Muscle of leg (tissue), 11 donors: Measurements from ENCODE around the gene TRAF3. TPM values are rescaled to one million over a fixed set of nuclear protein-coding genes. Genes with fewer than 3 reads are reported as not detected.
"Not testable (repeated sequence)": the region's sequence is repeated elsewhere in the genome, so short reads cannot be mapped to it uniquely, and the experiment has no call there.

Source experiments
- DNase-seq: peaks from one replicate; pipeline ENCODE4 v3.0.0; 2013
- H3K27ac ChIP-seq: one replicate; pipeline ENCODE4 v1.5.1; 2013; ENCODE audit warnings: mild to moderate bottlenecking, low read length, control low read depth
- H3K27me3 ChIP-seq: one replicate; pipeline ENCODE4 v1.6.1; 2013; ENCODE audit warnings: low read length; ENCODE audit not compliant: control insufficient read depth, insufficient read depth
- H3K36me3 ChIP-seq: one replicate; pipeline ENCODE4 v1.6.1; 2013; ENCODE audit warnings: low read length; ENCODE audit not compliant: control insufficient read depth, insufficient read depth
- H3K4me1 ChIP-seq: one replicate; pipeline ENCODE4 v1.6.1; 2013; ENCODE audit warnings: low read length; ENCODE audit not compliant: control insufficient read depth, insufficient read depth
- H3K4me3 ChIP-seq: one replicate; pipeline ENCODE4 v1.5.1; 2013; ENCODE audit warnings: low read length, control low read depth
- H3K9me3 ChIP-seq: replicated peaks from 2 replicates; pipeline ENCODE4 v1.6.1; 2013; ENCODE audit warnings: low read depth, low read length; ENCODE audit not compliant: control insufficient read depth
- WGBS: methylation state at CpG from one replicate; pipeline ENCODE4 v1.1.5; 2013; ENCODE audit warnings: missing lambda C conversion rate; ENCODE audit not compliant: insufficient coverage; 5-methylcytosine and 5-hydroxymethylcytosine counted together
- polyA plus RNA-seq, 8 donors: library from polyadenylated mRNA; unstranded; fragments of 120-200 nt; gene quantifications; one replicate each; pipeline versions ENCODE4 v1.2.1 to v1.2.3, GENCODE V29; 2013; ENCODE audit warnings: inconsistent platforms in 1 of 8, low replicate concordance in 1 of 8; ENCODE audit not compliant: insufficient read length in 8 of 8, insufficient read depth in 1 of 8
- total RNA-seq: library from RNA; stranded (reverse); fragments of 120-200 nt; gene quantifications from one replicate; pipeline ENCODE4 v1.2.4, GENCODE V29; 2013

Gene TRAF3
- total and polyA plus RNA-seq, 9 donors, result 9.4 to 19.7 (median 13.8) TPM

DNA sequence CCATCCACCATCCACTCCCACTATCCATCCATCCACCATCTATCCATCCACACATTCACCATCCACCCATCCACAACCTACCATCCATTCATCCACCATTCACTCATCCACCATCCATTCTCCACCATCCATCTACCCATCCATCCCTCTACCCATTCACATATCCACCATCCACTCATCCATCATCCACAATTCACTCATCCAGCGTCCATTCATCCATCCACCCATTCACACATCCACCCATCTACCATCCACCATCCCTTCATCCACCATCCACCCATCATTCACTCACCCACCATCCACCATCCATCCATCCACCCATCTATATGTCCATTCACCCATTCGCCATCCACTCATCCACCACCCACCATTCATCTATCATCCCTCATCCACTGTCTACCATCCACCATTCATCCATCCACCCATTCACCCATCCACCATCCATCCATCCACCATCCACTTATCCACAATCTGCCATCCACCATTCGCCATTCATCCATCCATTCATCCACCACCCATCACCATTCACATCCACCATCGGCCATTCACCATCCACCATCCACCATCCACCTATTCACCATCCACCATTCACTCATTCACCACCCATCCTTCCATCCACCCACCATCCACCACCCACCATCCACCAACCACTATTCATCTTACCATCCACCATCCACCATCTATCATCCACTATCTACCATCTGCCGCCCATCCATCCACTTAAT, 143.2 kb downstream of the TRAF3 start:
- Histone ChIP-seq H3K4me3 (no peak overlapping the region), H3K27ac (no peak overlapping the region), H3K9me3 (peaks cover 3% of the 10 kb centered on the region), H3K36me3 (no peaks in the 10 kb centered on the region), H3K4me1 (peaks cover 16% of the 10 kb centered on the region), H3K27me3 (peaks cover 42% of the 10 kb centered on the region)
- WGBS, result 92% methylated on average over 5 of the region's 5 CpGs
- DNase-seq, result no peak

DNA sequence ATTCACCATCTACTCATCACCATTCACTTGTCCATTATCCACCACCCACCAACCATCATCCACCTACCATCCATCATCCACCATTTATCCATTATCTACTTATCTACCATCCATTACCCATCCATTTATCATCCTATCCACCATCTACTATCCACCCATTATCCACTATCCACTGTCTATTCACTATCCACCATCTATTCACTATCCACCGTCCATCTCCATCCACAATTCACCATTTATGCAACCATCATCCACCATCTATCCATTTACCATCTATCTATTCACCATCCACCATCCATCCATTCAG, 143.7 kb downstream of the TRAF3 start:
- Histone ChIP-seq H3K36me3 (no peaks in the 10 kb centered on the region), H3K9me3 (peaks cover 3% of the 10 kb centered on the region), H3K4me1 (peaks cover 16% of the 10 kb centered on the region), H3K27me3 (peaks cover 47% of the 10 kb centered on the region), H3K27ac (no peak overlapping the region), H3K4me3 (no peak overlapping the region)
- WGBS, result 87% methylated on average over 1 of the region's 1 CpG
- DNase-seq, result no peak

DNA sequence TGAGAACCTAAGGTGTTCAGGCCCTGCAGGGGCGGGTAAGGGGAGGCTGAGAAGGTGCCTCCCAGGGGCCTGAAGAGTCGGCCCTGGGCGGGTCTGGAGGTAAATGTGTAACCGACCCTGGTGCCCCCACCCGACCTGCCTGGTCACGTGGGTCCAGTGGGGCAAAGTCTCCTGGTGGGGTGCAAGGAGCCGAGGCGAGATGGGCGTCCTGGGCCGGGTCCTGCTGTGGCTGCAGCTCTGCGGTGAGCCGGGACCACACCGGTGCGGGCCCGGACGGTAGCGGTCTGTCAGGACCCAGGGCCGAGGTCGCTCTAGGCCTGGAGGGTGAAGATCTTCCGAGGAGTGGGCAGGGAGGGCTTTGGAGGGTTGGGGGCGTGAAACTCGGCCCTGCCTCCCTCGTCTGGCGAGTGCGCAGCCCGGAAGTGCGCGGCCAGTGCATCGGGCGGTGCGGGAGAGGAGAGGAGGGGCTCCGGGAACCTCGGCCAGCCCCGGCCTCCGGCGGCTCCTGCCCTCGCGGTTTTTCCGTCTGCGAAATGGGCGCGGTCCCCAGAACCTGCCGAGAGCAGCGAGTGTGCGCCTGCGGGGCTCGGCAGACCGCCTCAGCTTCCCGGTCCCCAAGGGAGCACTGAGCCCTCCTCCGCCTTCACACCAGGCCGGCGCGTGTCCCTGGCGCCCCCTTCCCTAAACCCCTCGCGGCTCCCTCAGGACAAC, 145.4 kb downstream of the TRAF3 start, which contains the start of gene AMN:
TSS of gene AMN (plus strand) at position 174 of the 711 bp plus-strand sequence. CDS start at position 200, 26 bp downstream.
- H3K9me3 ChIP-seq, result peaks cover 3% of the 10 kb centered on the region
- 3% methylated on average over 48 of the region's 56 CpGs for WGBS
- DNase-seq, result no peak

DNA sequence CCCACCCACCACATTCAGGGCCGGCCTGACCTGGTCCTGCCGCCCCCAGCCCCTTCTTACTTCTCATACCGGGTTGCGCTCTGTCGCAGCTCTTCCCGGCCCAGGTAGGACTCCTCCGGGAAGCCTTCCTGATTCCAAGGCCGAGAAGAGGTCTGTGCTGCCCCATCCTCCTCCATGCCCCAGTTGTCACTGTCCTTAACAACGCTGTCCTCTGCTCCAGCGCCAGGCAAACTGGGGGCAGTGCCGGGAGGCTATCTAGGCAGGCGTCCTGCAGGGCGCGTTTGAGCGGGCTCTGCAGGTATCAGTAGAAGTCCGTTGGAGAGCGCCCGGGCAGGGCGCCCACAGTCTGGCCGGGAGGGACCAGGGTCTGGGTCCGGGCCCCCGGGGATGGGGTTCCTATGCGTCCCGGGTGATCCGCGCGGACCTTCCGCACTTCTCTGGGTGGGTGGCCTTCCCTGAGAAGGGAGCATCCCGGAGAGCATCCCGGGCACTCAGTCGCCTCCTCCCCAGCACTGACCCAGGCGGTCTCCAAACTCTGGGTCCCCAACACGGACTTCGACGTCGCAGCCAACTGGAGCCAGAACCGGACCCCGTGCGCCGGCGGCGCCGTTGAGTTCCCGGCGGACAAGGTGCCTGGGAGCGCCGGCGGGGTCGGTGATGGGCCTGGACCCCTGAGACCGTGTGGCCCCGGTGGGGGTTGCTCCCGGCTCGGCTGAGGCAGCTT, 146.1 kb downstream of the TRAF3 start:
- Histone ChIP-seq H3K9me3 (peaks cover 3% of the 10 kb centered on the region), H3K4me1 (peaks cover 21% of the 10 kb centered on the region), H3K36me3 (no peaks in the 10 kb centered on the region), H3K27me3 (peaks cover 64% of the 10 kb centered on the region), H3K4me3 (peak overlapping the region; percentile 17), H3K27ac (no peak overlapping the region)
- WGBS, result 4% methylated on average over 53 of the region's 53 CpGs
- no peak for DNase-seq

More for the DNA sequence above, 145.4 kb downstream of the TRAF3 start, which contains the start of gene AMN:
- peaks cover 16% of the 10 kb centered on the region for H3K4me1 ChIP-seq
- H3K27me3 ChIP-seq, result peaks cover 57% of the 10 kb centered on the region
- H3K27ac ChIP-seq, result no peak within 1 kb of the TSS
- no peaks in the 10 kb centered on the region for H3K36me3 ChIP-seq
- peak within 1 kb of the TSS; percentile 17 for H3K4me3 ChIP-seq

DNA sequence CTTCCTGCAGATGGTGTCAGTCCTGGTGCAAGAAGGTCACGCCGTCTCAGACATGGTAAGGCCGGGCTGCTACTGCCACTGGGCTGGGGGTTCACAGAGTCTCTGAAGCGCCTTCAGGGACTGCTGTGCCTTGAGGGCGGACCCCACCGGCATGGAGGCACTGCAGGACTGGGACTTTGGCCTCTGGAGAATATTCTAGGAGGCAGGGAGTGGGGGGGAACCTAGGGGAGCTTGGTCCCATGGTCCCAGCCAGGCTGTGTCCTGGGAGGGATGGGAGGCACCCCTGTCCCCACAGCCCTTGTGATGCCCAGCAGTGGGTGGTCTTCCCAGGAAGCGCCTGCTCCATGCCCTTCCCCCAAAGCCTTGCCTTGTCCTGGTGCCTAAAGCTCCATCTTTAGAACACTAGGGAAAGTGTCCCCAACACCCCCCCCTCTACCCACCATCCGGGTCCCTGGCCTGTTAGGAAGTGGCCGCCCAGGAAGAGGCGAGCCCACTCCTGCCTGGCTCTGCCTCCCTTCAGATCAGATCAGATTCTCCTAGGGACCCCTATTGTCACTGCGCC, 146.8 kb downstream of the TRAF3 start:
- H3K27me3 ChIP-seq, result peaks cover 71% of the 10 kb centered on the region
- DNase-seq, result no peak
- peaks cover 3% of the 10 kb centered on the region for H3K9me3 ChIP-seq
- H3K36me3 ChIP-seq, result no peaks in the 10 kb centered on the region
- 28% methylated on average over 10 of the region's 11 CpGs for WGBS
- no peak overlapping the region for H3K27ac ChIP-seq
- peaks cover 28% of the 10 kb centered on the region for H3K4me1 ChIP-seq
- no peak overlapping the region for H3K4me3 ChIP-seq

DNA sequence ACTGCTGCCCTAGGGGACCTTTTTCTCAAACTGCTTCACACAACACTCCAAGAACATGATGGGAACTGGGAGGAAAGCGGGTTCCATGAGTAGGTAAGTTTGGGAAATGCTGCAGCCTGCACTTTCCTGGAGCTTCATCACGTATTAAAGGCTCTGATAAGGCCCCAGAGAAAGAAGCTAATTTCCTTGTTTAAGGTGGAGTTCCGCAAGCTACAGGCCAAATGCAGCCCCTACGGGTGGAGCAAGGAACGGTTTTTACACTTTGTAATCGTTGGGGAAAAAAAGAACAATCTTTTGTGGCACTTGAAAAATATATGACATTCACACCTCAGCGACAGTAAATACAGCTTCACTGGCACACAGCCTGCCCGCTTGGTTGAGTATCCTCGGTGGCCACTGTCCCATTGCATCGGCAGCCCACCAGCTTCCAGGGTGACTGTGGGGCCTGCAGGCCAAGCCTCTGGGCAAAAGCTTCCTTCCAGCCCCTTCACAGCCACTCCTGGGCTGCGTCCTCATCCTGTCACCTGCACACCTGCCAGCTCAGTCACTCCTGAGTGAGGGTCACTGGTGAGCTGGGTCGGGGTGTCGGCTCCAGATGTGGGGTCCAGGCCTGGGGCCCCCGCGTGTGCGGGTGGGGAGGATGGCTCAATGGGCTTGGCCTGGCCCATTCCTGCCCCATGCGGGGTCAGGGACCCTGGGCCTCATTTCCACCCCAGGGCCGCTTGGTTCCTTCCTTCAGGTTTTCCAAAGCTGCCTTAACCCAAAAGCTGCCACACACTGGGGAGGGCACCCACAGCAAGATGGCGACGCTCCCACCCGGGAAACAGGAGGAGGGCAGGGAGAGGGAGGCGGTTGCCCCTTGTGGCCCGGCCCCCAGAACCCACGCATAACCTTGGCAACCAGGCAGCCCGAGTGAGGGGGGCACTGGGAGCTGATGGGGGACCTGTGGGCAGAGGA, 147.7 kb downstream of the TRAF3 start:
- Histone ChIP-seq H3K9me3 (peaks cover 3% of the 10 kb centered on the region), H3K36me3 (no peaks in the 10 kb centered on the region), H3K4me3 (no peak overlapping the region), H3K27ac (no peak overlapping the region), H3K4me1 (peaks cover 37% of the 10 kb centered on the region), H3K27me3 (peaks cover 80% of the 10 kb centered on the region)
- WGBS, result 79% methylated on average over 12 of the region's 25 CpGs
- no peak for DNase-seq

DNA sequence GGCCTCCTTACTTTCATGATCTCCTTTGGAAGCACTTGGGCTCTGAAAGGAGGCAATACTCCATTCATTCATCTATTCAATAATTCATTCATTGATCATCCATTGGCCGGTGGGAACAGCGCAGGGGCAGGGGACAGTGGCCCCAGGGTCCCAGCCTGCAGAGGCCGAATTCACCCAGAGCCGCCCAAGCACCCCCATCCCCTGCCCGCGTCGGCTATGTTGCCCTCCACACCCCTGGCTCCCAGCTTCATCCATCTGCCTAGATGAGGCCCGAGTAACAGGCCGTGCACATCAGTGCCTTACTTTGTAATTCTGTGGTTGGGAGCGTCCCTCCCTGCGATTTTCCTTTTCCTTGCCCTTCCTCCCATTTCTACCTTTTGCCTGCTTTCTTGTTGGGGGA, 148.4 kb downstream of the TRAF3 start:
- 59% methylated on average over 8 of the region's 11 CpGs for WGBS
- H3K9me3 ChIP-seq, result peaks cover 3% of the 10 kb centered on the region
- no peak overlapping the region for H3K4me3 ChIP-seq
- H3K4me1 ChIP-seq, result peaks cover 39% of the 10 kb centered on the region
- H3K36me3 ChIP-seq, result no peaks in the 10 kb centered on the region
- no peak for DNase-seq
- H3K27ac ChIP-seq, result no peak overlapping the region
- H3K27me3 ChIP-seq, result peaks cover 85% of the 10 kb centered on the region

GRCh38 chr14:102926104-102926503, 148.9 kb downstream of the TRAF3 start:
- Histone ChIP-seq H3K4me1 (peaks cover 41% of the 10 kb centered on the region), H3K27ac (no peak overlapping the region), H3K9me3 (peaks cover under 1% of the 10 kb centered on the region), H3K27me3 (peaks cover 90% of the 10 kb centered on the region), H3K4me3 (no peak overlapping the region), H3K36me3 (no peaks in the 10 kb centered on the region)
- WGBS, result 38% methylated on average over 8 of the region's 12 CpGs
- DNase-seq, result no peak

- not testable (repeated sequence) for DNase-seq, H3K4me3 ChIP-seq, H3K27ac ChIP-seq, H3K36me3 ChIP-seq, H3K9me3 ChIP-seq
- Histone ChIP-seq H3K27me3 (peaks cover 91% of the 10 kb centered on the region), H3K4me1 (peaks cover 41% of the 10 kb centered on the region)
- WGBS, result no CpG with 5 or more reads among the region's 10 CpGs
Measured at GRCh38 chr14:102926840-102927239, 149.6 kb downstream of the TRAF3 start.
